ENCODE measurements around the gene CCL8.

Gene CCL8

GRCh38 chr17:34301986-34302385, 17.2 kb upstream of the CCL8 start:
- TF ChIP-seq, protein P1, sequence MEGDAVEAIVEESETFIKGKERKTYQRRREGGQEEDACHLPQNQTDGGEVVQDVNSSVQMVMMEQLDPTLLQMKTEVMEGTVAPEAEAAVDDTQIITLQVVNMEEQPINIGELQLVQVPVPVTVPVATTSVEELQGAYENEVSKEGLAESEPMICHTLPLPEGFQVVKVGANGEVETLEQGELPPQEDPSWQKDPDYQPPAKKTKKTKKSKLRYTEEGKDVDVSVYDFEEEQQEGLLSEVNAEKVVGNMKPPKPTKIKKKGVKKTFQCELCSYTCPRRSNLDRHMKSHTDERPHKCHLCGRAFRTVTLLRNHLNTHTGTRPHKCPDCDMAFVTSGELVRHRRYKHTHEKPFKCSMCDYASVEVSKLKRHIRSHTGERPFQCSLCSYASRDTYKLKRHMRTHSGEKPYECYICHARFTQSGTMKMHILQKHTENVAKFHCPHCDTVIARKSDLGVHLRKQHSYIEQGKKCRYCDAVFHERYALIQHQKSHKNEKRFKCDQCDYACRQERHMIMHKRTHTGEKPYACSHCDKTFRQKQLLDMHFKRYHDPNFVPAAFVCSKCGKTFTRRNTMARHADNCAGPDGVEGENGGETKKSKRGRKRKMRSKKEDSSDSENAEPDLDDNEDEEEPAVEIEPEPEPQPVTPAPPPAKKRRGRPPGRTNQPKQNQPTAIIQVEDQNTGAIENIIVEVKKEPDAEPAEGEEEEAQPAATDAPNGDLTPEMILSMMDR (IDR thresholded peaks at IDR 0.05; ENCODE audit: low read depth, low read length), result no peak
- no peak overlapping the region for H3K4me3 ChIP-seq (ENCODE audit: low read depth, low read length)
- H3K27me3 ChIP-seq, result no peaks in the 10 kb centered on the region; the same call in 1 of the 2 replicates
- no peaks in the 10 kb centered on the region for H3K36me3 ChIP-seq
- H3K9me3 ChIP-seq, result no peaks in the 10 kb centered on the region
- DNase-seq, result no peak
- H3K4me1 ChIP-seq, result no peaks in the 10 kb centered on the region

DNA sequence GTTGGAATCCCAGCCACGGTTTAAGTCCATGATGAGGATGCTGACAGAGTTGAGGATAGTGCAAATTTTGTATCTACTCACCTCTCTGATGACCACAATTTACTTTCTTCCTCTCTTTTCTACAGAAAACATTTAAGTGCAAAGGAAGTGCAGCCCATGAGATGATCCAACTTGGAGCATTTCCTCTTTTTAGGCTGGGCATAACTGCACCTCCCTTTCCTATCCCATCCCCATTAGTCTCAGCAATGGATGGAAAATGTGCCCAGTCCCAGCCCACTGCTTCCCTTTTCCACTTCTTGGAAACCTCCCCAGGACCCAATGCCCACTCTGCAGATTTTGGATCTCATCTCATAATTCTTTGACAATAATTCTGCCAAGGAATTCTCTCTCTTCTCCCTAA, 16.6 kb upstream of the CCL8 start:
- no peak overlapping the region for H3K4me3 ChIP-seq (ENCODE audit: low read depth, low read length)
- no peak for DNase-seq
- TF ChIP-seq, protein P1 (IDR thresholded peaks at IDR 0.05; ENCODE audit: low read depth, low read length), result no peak
- H3K36me3 ChIP-seq, result no peaks in the 10 kb centered on the region
- no peaks in the 10 kb centered on the region; the same call in 1 of the 2 replicates for H3K27me3 ChIP-seq
- no peaks in the 10 kb centered on the region for H3K9me3 ChIP-seq
- H3K4me1 ChIP-seq, result no peaks in the 10 kb centered on the region

DNA sequence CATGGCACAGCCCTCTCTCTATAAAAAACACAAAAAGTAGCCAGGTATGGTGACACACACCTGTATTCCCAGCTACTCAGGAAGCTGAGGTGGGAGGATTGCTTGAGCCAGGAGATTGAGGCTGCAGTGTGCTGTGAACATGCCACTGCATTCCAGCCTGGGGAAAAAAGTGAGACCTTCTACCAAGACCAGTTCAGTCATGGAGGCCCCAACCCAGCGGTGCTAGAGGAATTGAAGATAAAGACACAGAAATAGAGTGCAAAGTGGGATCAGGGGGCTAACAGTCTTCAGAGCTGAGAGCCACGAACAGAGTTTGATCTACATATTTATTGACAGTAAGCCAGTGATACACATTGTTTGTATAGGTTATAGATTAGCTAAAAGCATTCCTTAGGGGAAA, 15.6 kb upstream of the CCL8 start:
- DNase-seq, result no peak
- Histone ChIP-seq H3K4me1 (no peaks in the 10 kb centered on the region), H3K36me3 (no peaks in the 10 kb centered on the region), H3K4me3 (ENCODE audit: low read depth, low read length) (no peak overlapping the region), H3K27me3 (no peaks in the 10 kb centered on the region; the same call in 1 of the 2 replicates), H3K9me3 (no peaks in the 10 kb centered on the region)
- TF ChIP-seq, protein P1 (IDR thresholded peaks at IDR 0.05; ENCODE audit: low read depth, low read length), result no peak

- H3K4me3 ChIP-seq (ENCODE audit: low read depth, low read length), result no peak overlapping the region
Measured at GRCh38 chr17:34305061-34305460, 14.2 kb upstream of the CCL8 start.

DNA sequence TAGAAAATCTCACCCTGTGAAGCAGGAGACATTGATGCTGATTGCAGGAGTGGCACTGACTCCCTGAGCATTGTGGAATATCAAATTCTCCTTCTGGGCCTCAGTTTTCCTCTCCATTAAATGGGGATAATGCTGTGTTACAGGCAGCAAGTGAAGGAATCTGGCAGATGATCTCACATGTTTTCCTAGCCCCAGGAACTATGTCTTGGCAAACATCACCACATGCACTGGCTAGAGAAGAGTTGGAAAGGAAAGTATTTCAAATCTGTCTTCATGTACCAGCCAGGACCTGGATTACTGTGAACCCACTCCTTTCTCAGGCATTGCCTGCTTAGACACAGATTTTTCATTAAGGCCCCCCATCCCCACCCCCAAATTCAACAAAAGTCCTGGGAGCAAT, 13.6 kb upstream of the CCL8 start:
- no peaks in the 10 kb centered on the region for H3K36me3 ChIP-seq
- no peaks in the 10 kb centered on the region for H3K4me1 ChIP-seq
- H3K9me3 ChIP-seq, result no peaks in the 10 kb centered on the region
- H3K4me3 ChIP-seq (ENCODE audit: low read depth, low read length), result no peak overlapping the region
- TF ChIP-seq, protein P1 (IDR thresholded peaks at IDR 0.05; ENCODE audit: low read depth, low read length), result no peak
- no peaks in the 10 kb centered on the region; the same call in 1 of the 2 replicates for H3K27me3 ChIP-seq
- no peak for DNase-seq

More at GRCh38 chr17:34305061-34305460, 14.2 kb upstream of the CCL8 start:
- Histone ChIP-seq H3K27me3 (no peaks in the 10 kb centered on the region; the same call in 1 of the 2 replicates), H3K4me1 (no peaks in the 10 kb centered on the region), H3K9me3 (no peaks in the 10 kb centered on the region), H3K36me3 (no peaks in the 10 kb centered on the region)
- TF ChIP-seq, protein P1 (IDR thresholded peaks at IDR 0.05; ENCODE audit: low read depth, low read length), result no peak
- DNase-seq, result no peak

DNA sequence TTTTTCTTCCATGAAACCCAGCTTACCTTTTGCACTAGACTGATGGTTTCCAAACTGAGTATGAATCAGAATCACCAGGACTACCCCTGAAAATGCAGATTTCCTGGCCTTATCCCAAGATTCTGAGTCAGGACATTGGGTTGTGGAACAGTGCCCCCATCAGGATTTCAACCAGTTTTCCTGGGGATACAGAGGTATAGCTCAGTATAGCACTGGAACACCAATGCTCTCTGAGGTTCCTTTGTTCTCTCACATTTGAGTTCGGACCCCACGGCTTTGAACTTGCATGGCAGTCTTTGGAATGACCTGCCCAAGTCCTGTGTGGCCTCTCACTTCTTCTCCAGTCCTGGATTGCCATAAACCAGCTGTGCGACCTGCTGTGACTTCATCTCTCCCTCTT, 12.8 kb upstream of the CCL8 start:
- DNase-seq, result no peak
- no peaks in the 10 kb centered on the region for H3K9me3 ChIP-seq
- H3K27me3 ChIP-seq, result no peaks in the 10 kb centered on the region; the same call in 1 of the 2 replicates
- H3K4me1 ChIP-seq, result no peaks in the 10 kb centered on the region
- TF ChIP-seq, protein P1 (IDR thresholded peaks at IDR 0.05; ENCODE audit: low read depth, low read length), result peak; percentile 36
- H3K36me3 ChIP-seq, result no peaks in the 10 kb centered on the region
- H3K4me3 ChIP-seq (ENCODE audit: low read depth, low read length), result no peak overlapping the region

All from BE2C (cell line).